ENCODE data around the gene APOD. TPM values are rescaled to one million over a fixed set of nuclear protein-coding genes. Genes with fewer than 3 reads are reported as not detected.
A peak's percentile ranks its signal among the peaks of the same experiment; 100 is the strongest.
"Not testable (repeated sequence)": the region's sequence is repeated elsewhere in the genome, so short reads cannot be mapped to it uniquely, and the experiment has no call there.

Gene APOD
- total RNA-seq, 1 experiment from 2014 or later: not detected

DNA sequence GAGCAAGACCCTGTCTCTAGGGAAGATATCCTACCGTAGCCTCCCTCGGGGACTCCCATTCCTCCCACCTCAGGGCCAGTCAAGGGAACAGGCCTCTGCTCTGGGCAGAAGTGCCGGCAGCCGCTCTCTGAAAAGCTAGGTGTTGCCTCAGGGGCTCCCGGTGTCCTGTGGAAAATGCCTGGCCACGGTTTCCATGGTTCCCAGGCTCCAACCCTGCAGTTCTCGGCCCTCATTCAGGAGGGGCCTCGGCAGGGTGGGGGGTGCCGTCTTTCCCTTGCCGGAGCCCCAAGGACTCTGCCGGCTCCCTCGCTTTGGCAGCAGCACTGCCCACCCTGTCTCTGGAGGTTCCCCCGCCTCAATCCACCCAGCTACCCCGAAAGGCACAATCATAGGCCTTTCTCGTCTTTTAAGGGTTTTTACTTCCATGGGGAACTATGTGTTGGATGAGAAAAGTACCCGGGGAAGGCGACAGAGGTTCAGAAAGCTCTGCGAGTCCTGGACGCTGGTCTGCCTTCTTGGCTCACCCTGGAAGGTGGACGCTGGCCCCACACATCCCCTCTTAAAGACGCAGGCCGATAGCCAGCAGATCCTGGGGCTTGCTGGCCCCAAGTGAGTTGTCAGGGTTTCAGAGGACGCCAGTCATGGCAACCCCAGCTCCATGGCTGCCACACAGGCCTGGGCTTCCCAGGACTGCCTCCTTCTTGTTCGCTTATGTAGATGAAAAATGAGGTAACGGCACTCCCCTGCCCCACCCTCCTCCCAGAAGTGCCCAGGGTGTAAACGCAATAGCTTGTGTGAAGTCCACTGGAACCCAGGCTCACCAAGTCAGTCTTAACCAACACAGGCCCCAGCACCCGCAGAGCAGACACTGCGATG is 34.3 kb upstream of the APOD start:
- DNase-seq (ENCODE audit: low read depth): not testable (repeated sequence)

DNA sequence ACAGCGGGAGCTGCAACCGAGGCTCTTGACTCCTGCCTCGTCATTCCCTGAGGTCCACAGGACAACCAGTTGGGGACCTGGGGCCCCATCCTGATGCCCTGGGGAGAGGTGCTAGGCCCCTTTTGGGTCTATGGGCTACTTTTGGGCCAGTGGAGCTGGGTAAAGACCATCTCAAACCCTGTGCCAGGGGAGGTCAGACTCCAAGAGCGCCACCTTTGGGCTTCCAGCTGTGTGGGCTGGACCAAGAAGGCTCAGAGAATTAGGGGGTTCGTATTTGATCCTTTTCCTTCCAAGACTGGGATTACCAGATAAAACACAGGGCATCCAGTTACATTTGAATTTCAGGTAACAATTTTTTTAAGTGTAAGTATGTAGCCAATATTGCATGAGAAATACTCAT is 33.4 kb upstream of the APOD start:
- not testable (repeated sequence) for DNase-seq (ENCODE audit: low read depth)

DNA sequence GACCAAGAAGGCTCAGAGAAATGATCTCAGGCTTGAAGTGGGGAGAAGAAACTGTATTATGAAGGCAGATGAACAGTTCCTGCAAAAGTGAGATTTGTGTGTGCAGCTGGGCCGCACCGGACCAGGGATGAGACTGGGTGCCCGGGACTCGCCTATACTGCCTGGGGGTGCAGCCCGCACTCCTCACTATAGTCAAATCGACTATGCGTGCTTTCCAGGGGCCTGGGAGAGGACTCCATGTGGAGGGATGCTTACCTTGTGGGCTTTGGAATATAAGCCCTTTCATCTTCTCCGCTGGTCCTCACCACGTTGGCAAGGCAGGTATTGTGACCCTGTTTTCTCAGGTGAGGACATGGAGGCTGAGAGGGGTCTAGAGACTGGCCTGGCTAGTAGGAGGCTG is 32.9 kb upstream of the APOD start:
- no peak for DNase-seq (ENCODE audit: low read depth)

DNA sequence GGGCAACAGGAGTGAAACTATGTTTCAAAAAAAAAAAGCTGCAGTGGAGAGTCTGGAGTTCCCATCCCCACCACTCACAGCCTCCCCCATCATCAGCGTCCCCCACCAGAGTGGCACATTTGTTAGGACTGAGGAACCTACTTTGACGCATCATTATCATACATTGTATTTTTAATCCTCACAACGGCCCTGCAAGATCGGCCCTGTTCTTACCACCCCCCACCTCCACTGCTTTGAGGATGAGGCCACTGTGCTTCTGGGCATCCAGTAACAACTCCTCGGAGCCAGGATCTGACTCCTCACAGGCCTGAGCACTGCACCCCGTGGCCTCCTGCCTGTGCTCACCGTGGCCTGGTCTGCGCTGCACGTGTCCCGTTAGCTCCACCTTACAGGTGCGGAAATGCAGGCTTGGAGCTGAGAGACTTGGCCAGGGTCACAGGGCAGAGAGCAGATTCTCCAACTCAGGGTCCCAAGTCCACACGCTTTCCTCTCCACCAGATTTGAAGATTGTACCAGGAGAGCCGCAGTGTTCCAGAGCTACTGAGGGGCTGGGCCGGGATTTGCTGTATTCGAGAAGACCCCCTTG is 32.3 kb upstream of the APOD start:
- not testable (repeated sequence) for DNase-seq (ENCODE audit: low read depth)

DNA sequence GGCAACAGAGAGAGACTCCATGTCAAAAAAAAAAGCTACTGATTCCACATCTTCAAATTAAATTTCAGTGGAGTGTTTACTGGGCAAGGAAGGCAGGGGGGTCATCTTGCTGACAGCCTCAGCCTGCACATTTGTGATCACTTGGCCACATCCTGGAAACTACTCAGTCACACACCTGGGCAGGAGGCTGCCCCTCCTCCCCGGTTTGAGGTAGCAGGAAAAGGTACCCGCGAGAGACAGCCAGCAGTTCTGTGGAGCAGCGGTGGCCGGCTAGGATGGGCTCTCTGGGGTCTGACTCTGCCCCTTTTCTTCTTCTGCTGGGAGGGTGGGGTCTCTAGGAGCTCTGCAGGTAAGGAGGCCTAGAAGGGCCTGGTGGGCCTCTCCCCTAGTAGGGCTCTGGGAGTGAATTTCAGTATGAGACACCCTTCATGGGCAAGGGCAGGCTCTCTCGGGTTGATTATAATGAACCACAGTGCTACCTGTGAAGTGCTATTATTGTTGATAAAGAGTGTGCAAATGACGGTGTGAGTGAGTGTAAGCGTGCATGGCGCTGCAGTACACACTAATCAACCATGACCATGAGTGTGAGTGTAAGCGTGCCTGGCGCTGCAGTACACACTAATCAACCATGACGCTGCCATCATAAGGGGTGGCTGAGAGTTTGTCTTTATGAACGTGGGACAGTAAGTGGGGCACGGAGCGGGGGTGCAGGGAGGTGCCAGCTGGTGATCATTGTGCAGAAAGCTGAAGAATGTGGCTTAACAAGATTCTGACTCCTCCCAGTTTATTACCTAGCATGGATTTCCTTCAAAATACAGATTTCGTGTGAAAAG is 31.1 kb upstream of the APOD start:
- DNase-seq (ENCODE audit: low read depth): not testable (repeated sequence)

DNA sequence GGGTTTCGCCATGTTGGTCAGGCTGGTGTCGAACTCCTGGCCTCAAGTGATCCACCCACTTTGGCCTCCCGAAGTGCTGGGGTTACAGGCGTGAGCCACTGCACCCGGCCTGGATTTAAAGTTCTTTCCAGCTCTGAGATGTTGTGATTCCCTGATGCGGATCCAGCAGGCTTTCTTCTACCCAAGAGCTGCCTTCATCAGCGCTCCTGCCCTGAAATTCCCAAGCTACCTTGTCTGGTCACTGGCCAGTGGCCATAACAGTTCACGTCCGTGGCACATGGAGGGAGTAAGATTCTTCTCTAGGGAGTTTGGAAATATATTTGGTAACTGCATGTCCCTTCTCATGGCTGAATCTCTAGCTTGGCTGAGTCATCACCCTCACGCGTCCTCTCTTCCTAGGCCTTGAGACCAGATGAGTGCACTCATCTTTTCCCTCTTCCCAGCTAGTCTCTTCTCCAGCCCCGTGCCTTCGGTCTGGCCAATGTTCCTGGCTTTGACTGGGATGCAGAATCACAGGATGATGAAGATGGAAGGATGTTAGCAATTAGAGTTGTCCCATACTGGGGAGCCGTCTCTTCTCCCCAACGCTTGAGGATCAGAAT is 29.8 kb upstream of the APOD start:
- peak; percentile 36 for DNase-seq (ENCODE audit: low read depth)

DNA sequence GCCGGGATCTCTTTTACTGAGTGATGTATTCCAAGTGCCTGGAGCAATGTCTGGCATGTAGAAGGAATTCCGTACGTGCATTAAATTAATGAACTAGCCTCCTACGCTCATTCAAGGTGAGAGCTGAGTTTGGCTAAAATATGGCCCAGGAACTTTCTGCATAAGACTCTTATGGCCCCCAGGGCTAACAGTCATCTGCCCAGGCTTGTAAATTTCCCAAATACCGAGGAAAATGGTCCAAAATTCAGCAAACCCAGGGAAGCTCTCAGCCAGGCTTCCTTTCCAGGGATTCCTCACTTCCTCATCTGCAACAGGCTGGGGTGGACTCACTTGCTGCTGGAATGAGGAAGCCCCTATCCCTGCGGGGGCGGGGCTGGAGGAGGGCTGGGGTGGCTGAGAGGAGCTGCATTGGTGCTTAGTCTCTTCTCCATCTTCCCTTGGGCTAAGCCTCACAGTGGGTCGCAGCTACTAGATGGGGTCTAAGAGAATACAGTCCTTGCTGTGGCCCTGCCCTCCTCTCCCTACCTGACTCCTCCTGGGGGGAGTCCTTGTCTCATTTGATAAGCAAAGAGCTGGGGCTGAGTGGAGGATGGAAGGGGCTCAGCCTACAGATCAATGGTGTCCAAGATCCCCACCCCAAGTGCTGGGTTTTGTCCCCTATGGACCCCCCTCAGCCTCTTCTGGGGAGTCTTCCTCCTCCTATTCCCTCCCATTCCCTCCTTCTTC is 28.5 kb upstream of the APOD start:
- no peak for DNase-seq (ENCODE audit: low read depth)

DNA sequence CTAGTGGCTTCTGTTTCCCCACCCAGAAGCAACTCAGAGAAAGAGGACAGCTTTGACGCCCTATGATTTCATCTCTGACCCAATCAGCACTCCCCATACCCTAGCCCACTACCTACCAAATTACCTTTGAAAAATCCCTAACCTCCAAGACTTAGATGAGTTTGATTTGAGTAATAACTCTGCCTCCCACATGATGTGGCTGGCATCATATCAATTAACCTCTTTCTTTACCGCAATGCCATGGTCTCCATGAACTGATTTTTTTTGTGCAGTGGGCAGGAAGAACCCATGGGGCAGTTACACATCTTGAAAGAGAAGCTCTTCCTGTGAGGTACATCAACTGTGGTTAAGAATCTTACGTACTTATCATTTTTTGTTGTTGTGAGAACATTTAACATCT is 25.5 kb upstream of the APOD start:
- DNase-seq (ENCODE audit: low read depth): no peak

DNA sequence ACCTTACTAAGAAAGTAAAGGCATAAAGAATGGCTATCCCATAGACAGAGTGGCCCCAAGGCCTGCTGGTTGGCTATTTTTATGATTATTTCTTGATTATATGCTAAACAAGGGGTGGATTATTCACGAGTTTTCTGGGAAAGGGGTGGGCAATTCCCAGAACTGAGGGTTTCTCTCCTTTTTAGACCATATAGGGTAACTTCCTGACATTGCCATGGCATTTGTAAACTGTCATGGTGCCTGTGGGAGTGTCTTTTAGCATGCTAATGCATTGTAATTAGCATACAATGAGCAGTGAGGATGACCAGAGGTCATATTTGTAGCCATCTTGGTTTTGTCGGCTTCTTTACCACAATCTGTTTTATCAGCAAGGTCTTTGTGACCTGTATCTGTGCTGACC is 18.0 kb upstream of the APOD start:
- DNase-seq (ENCODE audit: low read depth): not testable (repeated sequence)

DNA sequence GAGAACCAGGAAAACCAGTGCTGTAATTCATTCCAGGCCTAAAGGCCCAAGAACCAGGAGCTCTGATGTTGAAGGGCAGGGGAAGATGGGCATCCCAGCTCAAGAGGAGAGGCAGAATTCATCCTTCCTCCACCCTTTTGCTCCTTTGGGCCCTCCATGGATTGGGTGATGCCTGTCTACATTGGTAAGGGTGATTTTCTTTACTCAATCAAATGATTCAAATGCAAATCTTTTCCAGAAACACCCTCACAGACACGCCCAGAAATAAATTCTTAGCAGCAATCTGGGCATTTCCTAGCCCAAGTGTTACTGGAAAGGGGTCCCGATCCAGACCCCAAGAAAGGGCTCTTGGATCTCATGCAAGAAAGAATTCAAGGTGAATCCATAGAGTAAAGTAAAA is 17.6 kb upstream of the APOD start:
- DNase-seq (ENCODE audit: low read depth): no peak

DNA sequence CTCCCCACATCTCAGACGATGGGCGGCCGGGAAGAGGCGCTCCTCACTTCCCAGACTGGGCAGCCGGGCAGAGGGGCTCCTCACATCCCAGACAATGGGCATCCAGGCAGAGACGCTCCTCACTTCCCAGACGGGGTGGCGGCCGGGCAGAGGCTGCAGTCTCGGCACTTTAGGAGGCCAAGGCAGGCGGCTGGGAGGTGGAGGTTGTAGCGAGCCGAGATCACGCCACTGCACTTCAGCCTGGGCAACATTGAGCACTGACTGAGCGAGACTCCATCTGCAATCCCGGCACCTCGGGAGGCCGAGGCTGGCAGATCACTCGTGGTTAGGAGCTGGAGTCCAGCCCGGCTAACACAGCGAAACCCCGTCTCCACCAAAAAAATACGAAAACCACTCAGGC is 16.2 kb upstream of the APOD start:
- DNase-seq (ENCODE audit: low read depth): not testable (repeated sequence)

DNA sequence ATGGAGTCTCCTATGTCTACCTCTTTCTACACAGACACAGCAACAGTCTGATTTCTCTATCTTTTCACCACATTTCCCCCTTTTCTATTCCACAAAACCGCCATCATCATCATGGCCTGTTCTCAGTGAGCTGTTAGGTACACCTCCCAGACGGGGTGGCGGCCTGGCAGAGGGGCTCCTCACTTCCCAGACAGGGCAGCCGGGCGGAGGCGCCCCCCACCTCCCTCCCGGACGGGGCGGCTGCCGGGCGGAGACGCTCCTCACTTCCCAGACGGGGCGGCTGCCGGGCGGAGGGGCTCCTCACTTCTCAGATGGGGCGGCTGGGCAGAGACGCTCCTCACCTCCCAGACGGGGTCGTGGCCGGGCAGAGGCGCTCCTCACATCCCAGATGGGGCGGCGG is 15.8 kb upstream of the APOD start:
- not testable (repeated sequence) for DNase-seq (ENCODE audit: low read depth)

DNA sequence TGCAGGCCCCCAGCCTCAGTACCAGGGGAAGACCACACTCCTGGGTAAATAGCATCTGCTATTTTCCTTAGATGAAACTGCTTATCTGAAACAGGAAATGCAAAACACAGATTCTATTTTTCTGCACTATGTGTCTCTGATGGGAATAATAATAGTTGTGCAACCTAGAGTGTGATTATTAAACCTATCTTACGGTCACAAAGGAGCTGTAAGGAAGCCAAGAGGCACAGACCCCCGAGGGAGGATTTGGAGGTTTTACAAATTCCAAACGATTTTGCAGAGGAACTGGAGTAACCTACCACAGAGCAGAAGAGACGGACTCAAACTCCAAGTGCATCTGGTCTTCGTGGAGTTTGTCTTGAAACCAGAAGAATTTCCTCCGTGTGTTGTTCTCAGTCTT is 14.1 kb upstream of the APOD start:
- DNase-seq (ENCODE audit: low read depth): no peak

DNA sequence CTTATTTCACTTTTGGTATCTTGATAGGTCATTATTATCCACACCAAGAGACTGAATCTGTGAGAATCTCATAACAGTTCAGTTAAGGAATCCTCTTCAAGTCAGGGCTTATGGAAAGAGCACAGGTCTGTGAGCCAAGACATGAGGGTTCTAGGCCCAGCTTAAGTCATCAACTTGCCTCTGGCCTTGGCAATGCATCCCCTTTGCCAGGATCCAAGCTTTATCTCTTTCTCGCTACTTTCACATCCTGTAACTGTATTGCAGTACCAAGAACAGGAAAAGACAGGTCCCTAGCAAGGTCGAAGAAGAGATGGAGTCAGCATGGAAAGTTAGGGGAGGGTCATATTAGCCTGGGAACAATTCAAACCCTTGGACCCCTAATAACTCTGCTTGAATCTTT is 13.5 kb upstream of the APOD start:
- no peak for DNase-seq (ENCODE audit: low read depth)

DNA sequence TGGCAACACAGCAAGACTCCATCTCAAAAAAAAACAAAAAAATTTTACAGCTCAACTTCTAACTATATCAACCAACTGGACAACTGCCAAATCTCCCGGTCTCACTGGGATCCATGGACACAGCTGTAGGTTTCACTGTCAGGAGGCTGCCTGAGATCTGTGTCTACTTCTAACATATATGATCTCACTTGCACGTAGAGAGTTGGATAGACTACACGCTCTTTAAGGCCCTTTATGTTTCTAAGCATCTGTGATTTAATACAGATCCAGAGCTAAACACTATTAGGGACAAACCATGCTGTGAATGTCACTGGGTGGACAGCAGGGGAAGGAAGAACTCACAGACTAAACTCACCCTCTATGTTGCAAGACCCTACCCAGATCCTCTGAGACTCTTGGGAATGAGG is 13.0 kb upstream of the APOD start:
- DNase-seq (ENCODE audit: low read depth): no peak

DNA sequence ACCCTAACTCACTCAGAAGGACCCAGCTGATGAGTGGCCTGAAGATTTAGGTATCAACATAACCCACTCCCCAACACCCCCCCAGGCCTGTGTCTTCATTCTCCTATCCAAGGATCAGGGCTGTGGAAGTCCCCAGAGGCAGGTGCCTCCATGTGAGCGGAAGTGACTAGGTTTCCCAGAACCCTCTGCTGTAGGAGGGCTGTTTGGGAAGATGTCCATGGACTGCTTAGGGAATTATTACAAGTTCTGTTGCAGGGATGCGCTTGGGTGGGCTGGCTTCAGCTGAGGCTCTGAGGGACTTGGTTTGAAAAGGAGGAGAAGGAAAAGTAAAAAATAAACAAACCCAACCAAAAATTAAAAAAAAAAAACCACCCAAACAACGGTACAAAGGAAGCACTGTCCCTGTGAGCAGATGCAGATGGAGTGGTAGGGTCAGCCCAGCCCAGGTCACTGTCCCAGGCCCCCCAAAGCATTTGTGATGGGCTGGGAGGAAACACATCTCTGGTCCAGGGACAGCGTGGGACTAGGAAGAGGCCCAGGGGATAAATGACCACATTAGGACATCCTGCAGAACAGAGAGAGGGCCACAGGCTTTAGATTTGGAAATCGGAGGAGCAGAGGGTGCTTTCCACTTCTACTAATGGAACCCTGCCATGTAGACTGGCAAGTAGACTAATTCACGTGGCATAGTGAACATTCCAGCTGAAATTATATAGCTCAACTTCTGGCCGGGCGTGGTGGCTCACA is 12.2 kb upstream of the APOD start:
- no peak for DNase-seq (ENCODE audit: low read depth)

DNA sequence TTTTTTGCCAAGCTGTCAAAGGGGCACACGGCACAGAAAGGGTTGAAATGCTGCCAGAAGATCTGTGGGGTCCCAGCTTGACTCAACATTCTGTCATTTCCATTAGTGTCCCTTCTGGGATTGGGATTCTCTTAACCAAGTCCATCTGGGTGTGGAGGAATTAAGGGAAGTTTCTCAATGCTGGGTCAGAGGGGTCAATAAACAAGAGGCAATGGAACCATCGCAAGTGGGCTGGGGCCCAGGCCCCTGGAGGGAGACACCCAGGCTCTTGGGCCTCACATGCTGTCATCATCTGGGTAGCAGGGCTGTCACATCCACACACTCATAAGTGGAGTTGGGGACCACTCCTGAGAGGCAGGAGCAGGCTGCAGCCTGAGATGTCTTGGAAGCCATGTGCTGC is 8.1 kb upstream of the APOD start:
- no peak for DNase-seq (ENCODE audit: low read depth)

DNA sequence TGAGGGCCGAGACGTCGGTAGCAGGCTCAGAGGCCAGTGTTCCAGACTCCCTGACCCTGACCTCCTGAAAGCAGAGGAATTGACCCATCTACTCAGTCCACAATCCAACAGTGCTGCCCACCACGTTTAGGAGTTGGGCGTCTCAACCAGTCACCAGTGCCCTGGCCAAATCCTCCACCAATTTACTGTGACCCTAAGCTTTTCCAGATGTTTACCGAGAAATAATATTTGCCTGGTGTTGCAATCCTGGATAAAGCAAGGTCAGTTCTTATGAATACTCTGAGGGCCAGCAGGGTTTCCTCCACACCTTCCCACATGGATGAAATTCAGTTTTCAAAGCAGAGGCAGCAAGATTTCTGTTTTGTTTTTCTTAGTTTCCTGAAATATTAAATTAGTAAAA is 7.5 kb upstream of the APOD start:
- DNase-seq (ENCODE audit: low read depth): no peak

DNA sequence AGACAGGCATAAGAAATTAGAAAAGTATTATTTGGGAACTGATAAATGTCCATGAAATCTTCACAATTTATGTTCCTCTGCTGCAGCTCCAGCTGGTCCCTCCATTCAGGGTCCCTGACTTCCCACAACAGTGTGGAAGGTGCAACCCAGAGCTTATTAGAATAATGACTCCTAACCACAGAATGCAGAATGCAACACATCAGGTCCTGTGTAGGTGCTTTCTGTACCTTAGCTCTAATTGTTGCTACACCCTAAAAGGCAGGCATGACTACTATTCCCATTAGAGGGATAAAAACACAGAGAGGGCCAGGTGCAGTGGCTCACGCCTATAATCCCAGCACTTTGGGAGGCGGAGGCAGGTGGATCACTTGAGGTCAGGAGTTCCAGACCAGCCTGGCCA is 6.6 kb upstream of the APOD start:
- not testable (repeated sequence) for DNase-seq (ENCODE audit: low read depth)

DNA sequence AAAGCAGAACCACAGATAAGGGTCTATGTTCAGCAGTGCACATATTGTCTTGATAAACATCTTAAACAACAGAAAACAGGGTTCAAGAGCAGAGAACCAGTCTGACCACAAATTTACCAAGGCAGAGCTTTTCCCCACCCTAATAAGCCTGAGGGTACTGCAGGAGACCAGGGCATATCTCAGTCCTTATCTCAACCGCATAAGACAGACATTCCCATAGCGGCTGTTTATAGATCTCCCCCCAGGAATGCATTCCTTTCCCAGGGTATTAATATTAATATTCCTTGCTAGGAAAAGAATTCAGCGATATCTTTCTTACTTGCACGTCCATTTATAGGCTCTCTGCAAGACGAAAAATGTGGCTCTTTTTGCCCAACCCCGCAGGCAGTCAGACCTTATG is 6.1 kb upstream of the APOD start:
- not testable (repeated sequence) for DNase-seq (ENCODE audit: low read depth)

Data from HT1080 (cell line).